A204.1 (cell line): ENCODE data around the gene ITGA8.
"Not testable (repeated sequence)": the region's sequence is repeated elsewhere in the genome, so short reads cannot be mapped to it uniquely, and the experiment has no call there.

Experiments
- FAIRE-seq: peaks from 2 replicates; lab custom pipeline; 2012; peaks lifted over from hg19 to GRCh38; lab: Jason Lieb, UNC

Gene ITGA8

DNA sequence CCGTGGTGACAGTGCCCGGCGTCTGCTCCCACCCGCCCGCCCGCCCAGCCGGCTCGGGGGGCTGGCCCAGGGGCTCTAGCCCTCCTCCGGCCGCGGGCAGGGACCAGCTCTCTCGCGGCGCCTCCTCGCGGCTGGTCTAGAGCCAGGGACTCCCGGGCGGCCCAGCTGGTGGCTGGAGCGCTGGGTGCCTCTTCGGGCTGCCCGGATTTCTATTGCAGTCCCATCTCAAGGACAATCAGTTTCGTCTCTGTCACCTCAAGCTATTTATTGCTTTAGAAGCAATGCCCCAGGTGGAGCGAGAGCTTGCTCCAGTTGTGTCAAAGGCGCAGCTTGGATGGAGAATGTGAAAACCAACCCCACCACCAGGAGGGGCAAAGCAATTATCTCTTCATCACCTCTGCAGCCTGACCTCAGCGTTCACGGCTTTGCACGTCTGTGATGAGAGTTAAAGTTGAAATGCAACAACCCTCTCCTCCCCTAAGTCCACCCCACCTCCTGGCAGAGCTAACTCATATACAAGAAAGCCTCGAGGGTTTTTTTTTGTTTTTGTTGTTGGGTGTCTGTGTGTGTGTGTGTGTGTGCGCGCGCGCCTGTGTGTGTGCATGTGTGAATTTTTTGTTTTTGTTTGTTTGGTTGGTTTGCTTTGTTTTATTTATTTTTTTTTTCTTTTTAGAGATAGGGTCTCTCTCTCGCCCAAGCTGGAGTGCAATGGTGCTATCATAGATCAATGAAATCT lies at the start of gene ITGA8:
TSS of gene ITGA8 (minus strand) at position 24 of the 736 bp plus-strand sequence. CDS start 151 bp downstream, outside the sequence.
- FAIRE-seq = no peak

- FAIRE-seq = no peak
Measured at GRCh38 chr10:15764892-15765454, 45.3 kb upstream of the ITGA8 start.

GRCh38 chr10:15763006-15763405 lies 43.3 kb upstream of the ITGA8 start:
- FAIRE-seq = no peak

DNA sequence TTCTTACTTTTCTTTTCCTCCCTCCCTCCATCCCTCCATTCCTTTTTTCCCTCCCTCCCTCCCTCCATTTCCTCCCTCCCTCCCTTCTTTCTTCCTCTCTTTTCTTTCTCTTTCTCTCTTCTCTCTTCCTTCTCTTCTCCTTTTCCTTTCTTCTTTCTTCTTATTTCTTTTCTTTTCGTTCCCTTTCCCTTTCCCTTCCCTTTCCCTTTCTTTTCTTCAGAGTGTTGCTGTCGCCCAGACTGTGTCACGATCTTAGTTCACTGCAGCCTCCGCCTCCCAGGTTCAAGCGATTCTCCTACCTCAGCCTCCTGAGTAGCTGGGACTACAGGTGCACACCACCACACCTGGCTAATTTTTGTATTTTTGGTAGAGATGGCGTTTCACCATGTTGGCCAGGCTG lies 42.5 kb upstream of the ITGA8 start:
- FAIRE-seq = not testable (repeated sequence)

GRCh38 chr10:15761224-15761623 lies 41.5 kb upstream of the ITGA8 start:
- FAIRE-seq = not testable (repeated sequence)

GRCh38 chr10:15760681-15761080 lies 41.0 kb upstream of the ITGA8 start:
- FAIRE-seq = no peak

GRCh38 chr10:15759265-15759664 lies 39.5 kb upstream of the ITGA8 start:
- FAIRE-seq = no peak

- no peak for FAIRE-seq
Measured at GRCh38 chr10:15758618-15759017, 38.9 kb upstream of the ITGA8 start.

GRCh38 chr10:15754937-15755336 lies 35.2 kb upstream of the ITGA8 start:
- FAIRE-seq = no peak

- FAIRE-seq = no peak
Measured at GRCh38 chr10:15751046-15751445, 31.3 kb upstream of the ITGA8 start.

- no peak for FAIRE-seq
Measured at GRCh38 chr10:15748126-15748525, 28.4 kb upstream of the ITGA8 start.

GRCh38 chr10:15747632-15748031 lies 27.9 kb upstream of the ITGA8 start:
- FAIRE-seq = no peak

- no peak for FAIRE-seq
Measured at GRCh38 chr10:15745751-15746150, 26.0 kb upstream of the ITGA8 start.

DNA sequence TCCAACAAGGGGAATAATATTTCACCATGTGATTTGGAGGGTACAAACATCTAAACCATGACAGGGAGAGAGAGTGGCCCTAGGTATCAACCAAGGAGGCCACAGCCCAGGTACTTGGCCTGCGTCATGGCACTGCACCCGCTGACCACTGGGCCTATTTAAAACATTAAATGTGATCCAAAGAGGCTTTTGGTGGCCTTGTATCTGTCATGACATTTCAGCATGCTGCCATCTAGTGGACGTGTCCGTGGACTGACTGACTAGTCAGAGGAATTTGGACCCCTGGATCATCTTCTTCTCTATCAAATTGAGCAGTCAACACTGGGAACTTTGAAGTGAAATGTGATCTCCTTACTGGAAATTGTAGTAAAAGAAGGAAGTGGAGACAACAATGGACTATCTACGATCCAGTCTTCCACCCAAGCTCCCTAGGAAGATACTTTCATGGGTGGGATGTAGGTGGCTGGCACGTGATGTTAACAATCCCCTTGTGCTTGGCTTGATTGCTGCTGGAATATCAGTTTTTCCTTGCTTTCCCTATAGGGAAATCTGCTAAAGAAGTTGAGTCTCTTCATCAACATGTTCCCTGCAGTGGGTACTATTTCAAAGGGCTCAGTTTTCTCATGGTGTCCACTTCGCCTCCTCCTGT lies 24.6 kb upstream of the ITGA8 start:
- FAIRE-seq = no peak

DNA sequence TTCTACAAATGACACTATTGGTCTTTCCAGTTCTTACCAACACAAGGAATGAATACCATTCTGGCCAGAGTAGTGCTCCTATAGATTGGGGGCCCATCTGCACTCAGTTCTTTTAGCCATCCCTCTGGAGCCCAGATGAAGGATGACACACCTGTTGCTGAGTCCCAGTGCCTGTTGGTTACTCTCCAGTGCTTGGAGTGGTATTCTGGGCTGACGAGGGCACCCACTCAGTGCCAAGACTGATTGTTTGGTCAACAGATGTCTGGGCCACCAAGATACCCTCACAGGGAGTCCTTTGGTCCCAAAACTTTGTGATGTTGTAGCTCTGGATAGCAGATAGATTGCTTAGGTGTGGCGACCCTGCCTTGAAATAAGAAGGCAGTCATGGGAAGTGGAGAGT lies 23.7 kb upstream of the ITGA8 start:
- no peak for FAIRE-seq

- FAIRE-seq = no peak
Measured at GRCh38 chr10:15742836-15743235, 23.1 kb upstream of the ITGA8 start.

GRCh38 chr10:15742102-15742501 lies 22.4 kb upstream of the ITGA8 start:
- no peak for FAIRE-seq

DNA sequence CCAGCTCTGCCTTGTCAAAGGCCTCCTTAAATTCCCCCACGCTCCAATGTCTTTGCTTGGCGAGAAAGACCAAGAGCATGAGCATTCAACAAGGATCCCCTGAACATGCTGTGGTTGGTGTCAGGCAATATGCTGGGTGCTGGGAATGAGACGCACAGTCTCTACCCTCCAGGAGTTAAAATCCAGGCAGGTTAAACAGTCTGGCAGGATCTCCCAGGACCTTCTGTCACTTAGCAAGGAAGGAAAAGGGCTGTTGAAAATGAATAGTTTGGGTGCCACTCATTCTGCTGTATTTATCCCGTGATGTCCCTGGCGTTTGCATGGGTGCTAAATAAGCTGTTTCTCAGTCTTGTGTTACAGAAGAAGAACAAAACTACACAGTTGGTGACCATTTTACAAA lies 21.9 kb upstream of the ITGA8 start:
- no peak for FAIRE-seq

- no peak for FAIRE-seq
Measured at GRCh38 chr10:15740261-15740660, 20.5 kb upstream of the ITGA8 start.

DNA sequence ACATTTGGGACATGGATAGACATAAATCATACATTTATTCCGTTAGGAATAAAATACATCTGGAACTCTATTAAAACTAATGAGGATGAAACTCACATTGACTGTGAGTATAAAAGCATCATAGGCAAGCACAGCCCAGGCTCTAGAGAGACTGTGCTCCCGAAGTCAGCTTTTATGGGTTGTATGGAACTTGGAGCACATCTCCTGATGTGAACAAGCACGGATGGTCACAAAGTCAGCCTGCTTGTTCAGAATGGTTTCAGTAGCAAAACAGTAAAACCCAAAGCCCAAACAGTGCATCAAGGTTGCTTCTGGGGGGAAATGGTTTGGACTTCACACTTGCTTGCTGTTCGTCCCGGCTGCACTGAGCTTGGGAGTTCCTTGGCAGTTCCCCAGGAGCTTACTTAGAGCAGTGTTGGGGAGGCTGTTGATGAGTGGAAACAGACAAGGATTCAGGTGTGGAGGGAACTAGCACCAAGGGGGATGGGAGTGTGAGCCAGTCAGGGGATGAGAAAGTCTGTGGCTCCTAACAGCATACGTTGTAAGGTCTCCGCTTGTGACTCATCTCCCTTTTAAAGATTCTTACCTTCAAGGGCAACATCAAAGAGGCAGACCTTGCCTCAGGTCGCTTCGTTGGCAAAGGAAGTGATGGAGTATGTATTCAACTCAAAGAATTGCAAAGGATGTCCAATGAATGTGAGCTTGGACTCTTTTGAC lies 19.7 kb upstream of the ITGA8 start:
- FAIRE-seq = no peak

- no peak for FAIRE-seq
Measured at GRCh38 chr10:15738270-15738925, 18.7 kb upstream of the ITGA8 start.

DNA sequence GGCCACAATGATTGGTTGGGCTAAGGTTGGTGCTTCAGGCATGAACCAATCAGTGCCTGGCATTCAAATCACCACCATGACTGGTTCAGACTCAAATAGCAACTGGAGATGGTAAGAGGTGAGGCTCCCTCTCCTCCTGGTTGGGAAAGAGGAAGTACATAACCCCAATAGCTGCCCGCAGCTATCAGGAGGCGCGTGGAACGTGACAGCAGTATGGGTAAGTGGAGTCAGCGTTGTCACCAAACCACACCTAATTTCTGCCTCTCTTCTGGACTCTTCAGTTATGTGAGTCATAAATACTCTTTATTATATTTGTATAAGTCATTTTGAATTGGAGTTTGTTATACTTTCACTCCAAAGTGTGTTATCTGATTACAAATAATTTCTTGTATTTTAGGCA lies 17.9 kb upstream of the ITGA8 start:
- no peak for FAIRE-seq
